HepG2 (cell line): ENCODE measurements around the gene INF2. TPM values are rescaled to one million over a fixed set of nuclear protein-coding genes. Genes with fewer than 3 reads are reported as not detected.

Experiments used
- BORCS8-MEF2B ChIP-seq: sonication (generic); formaldehyde crosslinking; IDR thresholded peaks from 2 replicates; pipeline ENCODE4 v1.8.0; 2022; ENCODE audit warnings: mild to moderate bottlenecking, missing genetic modification reagents
- CAMTA2 ChIP-seq: sonication (generic); formaldehyde crosslinking; IDR thresholded peaks from 2 replicates; pipeline ENCODE4 v1.4.0; 2020; ENCODE audit warnings: mild to moderate bottlenecking, missing genetic modification reagents, borderline replicate concordance
- EEA1 ChIP-seq: sonication (generic); formaldehyde crosslinking; IDR thresholded peaks from 2 replicates; pipeline ENCODE4 v1.5.1; 2020; ENCODE audit warnings: mild to moderate bottlenecking, missing genetic modification reagents, borderline replicate concordance
- MBNL3 ChIP-seq: fragments of 250-450 bp; sonication (Bioruptor Pico); conservative IDR thresholded peaks from 2 replicates; pipeline ENCODE4 v1.8.0; 2022; ENCODE audit warnings: mild to moderate bottlenecking, inconsistent platforms
- MYC ChIP-seq: sonication (generic); formaldehyde crosslinking; IDR thresholded peaks from 2 replicates; pipeline ENCODE4 v1.9.0; 2021; ENCODE audit warnings: missing genetic modification reagents, borderline replicate concordance
- NCOA5 ChIP-seq: sonication (generic); formaldehyde crosslinking; IDR thresholded peaks from 2 replicates; pipeline ENCODE4 v1.4.0; 2020; ENCODE audit warnings: missing genetic modification reagents
- PTBP1 ChIP-seq: fragments of 200-400 bp; formaldehyde crosslinking; IDR thresholded peaks from 2 replicates; pipeline ENCODE4 v1.6.1; 2018; ENCODE audit warnings: low read length, low read depth; ENCODE audit not compliant: poor library complexity, severe bottlenecking
- RXRA ChIP-seq: sonication (generic); formaldehyde crosslinking; IDR thresholded peaks from 2 replicates; pipeline ENCODE4 v1.5.1; 2020; ENCODE audit warnings: missing genetic modification reagents
- SAFB2 ChIP-seq: sonication (generic); formaldehyde crosslinking; IDR thresholded peaks from 2 replicates; pipeline ENCODE4 v1.5.1; 2020; ENCODE audit warnings: missing genetic modification reagents, low read depth, mild to moderate bottlenecking, borderline replicate concordance
- SALL2 ChIP-seq: sonication (generic); formaldehyde crosslinking; IDR thresholded peaks from 2 replicates; pipeline ENCODE4 v1.8.1; 2023; ENCODE audit warnings: mild to moderate bottlenecking, missing genetic modification reagents, inconsistent platforms
- SOX6 ChIP-seq, 2 experiments: fragments of 450-650 bp in 1 of 2; sonication (generic) in 1 of 2; formaldehyde crosslinking in 1 of 2; IDR thresholded peaks; 2 replicates each; pipeline versions ENCODE4 v1.4.0 to v1.6.1; 2017 to 2020; ENCODE audit warnings: antibody characterized with exemption in 1 of 2, mild to moderate bottlenecking in 1 of 2, missing genetic modification reagents in 1 of 2
- ZNF24 ChIP-seq: fragments of 450-650 bp; IDR thresholded peaks from 2 replicates; pipeline ENCODE4 v1.6.1; 2017; ENCODE audit warnings: antibody characterized with exemption, mild to moderate bottlenecking
- ZNF333 ChIP-seq: sonication (generic); formaldehyde crosslinking; IDR thresholded peaks from 2 replicates; pipeline ENCODE4 v1.4.0; 2020; ENCODE audit warnings: mild to moderate bottlenecking, missing genetic modification reagents, borderline replicate concordance
- ZNF547 ChIP-seq: sonication (generic); formaldehyde crosslinking; IDR thresholded peaks from 2 replicates; pipeline ENCODE4 v1.5.1; 2020; ENCODE audit warnings: mild to moderate bottlenecking, missing genetic modification reagents
- ZNF572 ChIP-seq: sonication (generic); formaldehyde crosslinking; IDR thresholded peaks from 2 replicates; pipeline ENCODE4 v1.5.1; 2020; ENCODE audit warnings: mild to moderate bottlenecking, missing genetic modification reagents
- ZNF720 ChIP-seq: sonication (generic); formaldehyde crosslinking; IDR thresholded peaks from 2 replicates; pipeline ENCODE4 v1.4.0; 2020; ENCODE audit warnings: missing genetic modification reagents
- ZNF792 ChIP-seq: IDR thresholded peaks from 2 replicates; pipeline ENCODE4 v1.6.1; 2016
- polyA plus RNA-seq, 8 experiments: library from polyadenylated mRNA; depleted of rRNA in 3 of 8; stranded (reverse) in 7 of 8; unstranded in 1 of 8; fragments of >200 nt; fragmentation: Illumina TruSeq in 4 of 8; extraction: Trizol in 4 of 8; gene quantifications; 2 replicates each; pipeline versions ENCODE4 v1.2.1 to v1.2.3, GENCODE V29; 2011 to 2016; ENCODE audit warnings: low read depth in 4 of 8, missing spikeins in 1 of 8, mixed read lengths in 1 of 8; ENCODE audit not compliant: insufficient read depth in 1 of 8
- total RNA-seq, 5 experiments: library from RNA; depleted of rRNA; stranded (reverse); fragments of >200 nt; fragmentation: Illumina TruSeq; extraction: Trizol; gene quantifications; 2 replicates each; pipeline ENCODE4 v1.2.3, GENCODE V29; 2016; ENCODE audit warnings: low read depth in 1 of 5
- TF ChIP-seq, protein P1 (sequence below): IDR thresholded peaks from 2 replicates; pipeline ENCODE4 v1.6.1; 2018; ENCODE audit warnings: missing genetic modification reagents, mild to moderate bottlenecking, missing compliant biosample characterization
- TF ChIP-seq, protein P2 (sequence below): sonication (generic); formaldehyde crosslinking; IDR thresholded peaks from 2 replicates; pipeline ENCODE4 v1.4.0; 2020; ENCODE audit warnings: missing genetic modification reagents
- TF ChIP-seq, protein P3 (sequence below): sonication (generic); formaldehyde crosslinking; IDR thresholded peaks from 2 replicates; pipeline ENCODE4 v1.8.1; 2023; ENCODE audit warnings: mild to moderate bottlenecking, missing genetic modification reagents, borderline replicate concordance
- TF ChIP-seq, protein P4 (sequence below): IDR thresholded peaks from 2 replicates; pipeline ENCODE4 v1.6.1; 2016
- TF ChIP-seq, protein P5 (sequence below): sonication (generic); formaldehyde crosslinking; IDR thresholded peaks from 2 replicates; pipeline ENCODE4 v1.5.0; 2020; ENCODE audit warnings: mild to moderate bottlenecking, missing genetic modification reagents
- TF ChIP-seq, protein P6 (sequence below): sonication (generic); formaldehyde crosslinking; IDR thresholded peaks from 2 replicates; pipeline ENCODE4 v1.8.0; 2022; ENCODE audit warnings: mild to moderate bottlenecking, missing genetic modification reagents, moderate library complexity

INF2 gene
- total and polyA plus RNA-seq, 2 of the 13 experiments (the other 11 are each of a cell fraction or from before 2014, with no cell fraction given): 16.4 to 26.4 TPM

DNA sequence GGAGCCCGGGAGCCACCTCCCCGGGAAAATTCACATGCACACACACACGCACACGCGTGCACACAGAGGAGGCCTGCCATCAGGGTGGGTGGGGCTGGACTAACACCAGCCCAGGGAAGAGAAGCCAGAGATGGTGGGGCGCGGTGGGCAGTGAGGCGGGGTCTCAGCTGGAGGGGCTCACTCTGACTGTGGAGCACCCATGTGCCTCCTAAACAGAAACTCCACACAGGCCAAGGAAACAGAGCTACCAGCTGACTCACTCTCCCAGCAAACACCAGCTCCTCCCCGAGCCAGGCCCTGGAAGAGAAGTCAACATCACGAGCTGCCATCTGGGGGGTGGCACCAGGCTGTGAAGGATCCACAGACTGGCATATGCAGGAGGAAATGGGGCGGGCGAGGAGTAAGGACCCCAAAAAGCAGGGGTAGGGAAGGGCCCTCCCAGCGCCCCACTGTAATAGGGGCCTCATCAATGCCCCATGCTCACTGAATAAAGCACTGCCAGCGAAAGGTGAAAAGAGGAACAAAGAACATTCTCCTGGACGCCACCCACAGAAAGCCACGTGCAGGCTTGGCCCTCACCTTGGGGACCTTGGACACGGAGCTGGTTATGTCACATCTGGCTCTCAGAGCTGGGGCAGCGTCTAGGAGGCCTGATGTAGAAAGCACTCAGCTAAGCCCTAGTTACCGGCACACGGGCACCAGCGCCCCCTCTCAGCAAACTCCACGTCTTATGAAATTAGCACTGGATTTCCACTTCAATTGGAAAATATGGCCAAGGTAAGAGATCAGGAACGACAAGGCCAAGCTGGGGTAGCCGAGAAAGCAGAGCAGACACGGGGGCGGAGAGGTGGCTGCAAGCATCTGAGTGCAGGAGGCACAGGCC, 8.4 kb upstream of the INF2 start (continued):
- no peak; the same call in 1 of the 2 replicates for TF ChIP-seq RXRA (CRISPR knock-in tag)
- TF ChIP-seq, protein P1, sequence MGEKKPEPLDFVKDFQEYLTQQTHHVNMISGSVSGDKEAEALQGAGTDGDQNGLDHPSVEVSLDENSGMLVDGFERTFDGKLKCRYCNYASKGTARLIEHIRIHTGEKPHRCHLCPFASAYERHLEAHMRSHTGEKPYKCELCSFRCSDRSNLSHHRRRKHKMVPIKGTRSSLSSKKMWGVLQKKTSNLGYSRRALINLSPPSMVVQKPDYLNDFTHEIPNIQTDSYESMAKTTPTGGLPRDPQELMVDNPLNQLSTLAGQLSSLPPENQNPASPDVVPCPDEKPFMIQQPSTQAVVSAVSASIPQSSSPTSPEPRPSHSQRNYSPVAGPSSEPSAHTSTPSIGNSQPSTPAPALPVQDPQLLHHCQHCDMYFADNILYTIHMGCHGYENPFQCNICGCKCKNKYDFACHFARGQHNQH (CRISPR knock-in tag): no peak; the same call in 1 of the 2 replicates
- no peak for TF ChIP-seq ZNF547
- TF ChIP-seq, protein P2, sequence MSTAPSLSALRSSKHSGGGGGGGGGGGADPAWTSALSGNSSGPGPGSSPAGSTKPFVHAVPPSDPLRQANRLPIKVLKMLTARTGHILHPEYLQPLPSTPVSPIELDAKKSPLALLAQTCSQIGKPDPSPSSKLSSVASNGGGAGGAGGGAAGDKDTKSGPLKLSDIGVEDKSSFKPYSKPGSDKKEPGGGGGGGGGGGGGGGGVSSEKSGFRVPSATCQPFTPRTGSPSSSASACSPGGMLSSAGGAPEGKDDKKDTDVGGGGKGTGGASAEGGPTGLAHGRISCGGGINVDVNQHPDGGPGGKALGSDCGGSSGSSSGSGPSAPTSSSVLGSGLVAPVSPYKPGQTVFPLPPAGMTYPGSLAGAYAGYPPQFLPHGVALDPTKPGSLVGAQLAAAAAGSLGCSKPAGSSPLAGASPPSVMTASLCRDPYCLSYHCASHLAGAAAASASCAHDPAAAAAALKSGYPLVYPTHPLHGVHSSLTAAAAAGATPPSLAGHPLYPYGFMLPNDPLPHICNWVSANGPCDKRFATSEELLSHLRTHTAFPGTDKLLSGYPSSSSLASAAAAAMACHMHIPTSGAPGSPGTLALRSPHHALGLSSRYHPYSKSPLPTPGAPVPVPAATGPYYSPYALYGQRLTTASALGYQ (CRISPR knock-in tag): 0 out of 2 replicates have a peak, but pooled peaks have one; percentile 18
- TF ChIP-seq, protein P3, sequence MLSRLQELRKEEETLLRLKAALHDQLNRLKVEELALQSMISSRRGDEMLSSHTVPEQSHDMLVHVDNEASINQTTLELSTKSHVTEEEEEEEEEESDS (CRISPR knock-in tag): no peak
- no peak for TF ChIP-seq ZNF24
- TF ChIP-seq MBNL3: no peak
- no peak for TF ChIP-seq NCOA5
- TF ChIP-seq, protein P4, sequence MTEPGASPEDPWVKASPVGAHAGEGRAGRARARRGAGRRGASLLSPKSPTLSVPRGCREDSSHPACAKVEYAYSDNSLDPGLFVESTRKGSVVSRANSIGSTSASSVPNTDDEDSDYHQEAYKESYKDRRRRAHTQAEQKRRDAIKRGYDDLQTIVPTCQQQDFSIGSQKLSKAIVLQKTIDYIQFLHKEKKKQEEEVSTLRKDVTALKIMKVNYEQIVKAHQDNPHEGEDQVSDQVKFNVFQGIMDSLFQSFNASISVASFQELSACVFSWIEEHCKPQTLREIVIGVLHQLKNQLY (CRISPR knock-in tag): peak; percentile 19; the same call in 1 of the 2 replicates
- TF ChIP-seq BORCS8-MEF2B (CRISPR knock-in tag): 0 out of 2 replicates have a peak, but pooled peaks have one; percentile 25
- TF ChIP-seq PTBP1: no peak
- no peak for TF ChIP-seq ZNF720 (CRISPR knock-in tag)
- TF ChIP-seq ZNF572 (CRISPR knock-in tag): no peak
- TF ChIP-seq, protein P5, sequence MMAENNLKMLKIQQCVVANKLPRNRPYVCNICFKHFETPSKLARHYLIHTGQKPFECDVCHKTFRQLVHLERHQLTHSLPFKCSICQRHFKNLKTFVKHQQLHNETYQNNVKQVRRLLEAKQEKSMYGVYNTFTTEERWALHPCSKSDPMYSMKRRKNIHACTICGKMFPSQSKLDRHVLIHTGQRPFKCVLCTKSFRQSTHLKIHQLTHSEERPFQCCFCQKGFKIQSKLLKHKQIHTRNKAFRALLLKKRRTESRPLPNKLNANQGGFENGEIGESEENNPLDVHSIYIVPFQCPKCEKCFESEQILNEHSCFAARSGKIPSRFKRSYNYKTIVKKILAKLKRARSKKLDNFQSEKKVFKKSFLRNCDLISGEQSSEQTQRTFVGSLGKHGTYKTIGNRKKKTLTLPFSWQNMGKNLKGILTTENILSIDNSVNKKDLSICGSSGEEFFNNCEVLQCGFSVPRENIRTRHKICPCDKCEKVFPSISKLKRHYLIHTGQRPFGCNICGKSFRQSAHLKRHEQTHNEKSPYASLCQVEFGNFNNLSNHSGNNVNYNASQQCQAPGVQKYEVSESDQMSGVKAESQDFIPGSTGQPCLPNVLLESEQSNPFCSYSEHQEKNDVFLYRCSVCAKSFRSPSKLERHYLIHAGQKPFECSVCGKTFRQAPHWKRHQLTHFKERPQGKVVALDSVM: no peak; the same call in 1 of the 2 replicates
- TF ChIP-seq SOX6 (IDR thresholded peaks at IDR 0.05): no peak
- peak; percentile 42 for TF ChIP-seq SOX6 (CRISPR knock-in tag; IDR thresholded peaks at IDR 0.05)
- TF ChIP-seq MYC: peak; percentile 84; the same call in 1 of the 2 replicates
- TF ChIP-seq ZNF333: no peak
- TF ChIP-seq, protein P6, sequence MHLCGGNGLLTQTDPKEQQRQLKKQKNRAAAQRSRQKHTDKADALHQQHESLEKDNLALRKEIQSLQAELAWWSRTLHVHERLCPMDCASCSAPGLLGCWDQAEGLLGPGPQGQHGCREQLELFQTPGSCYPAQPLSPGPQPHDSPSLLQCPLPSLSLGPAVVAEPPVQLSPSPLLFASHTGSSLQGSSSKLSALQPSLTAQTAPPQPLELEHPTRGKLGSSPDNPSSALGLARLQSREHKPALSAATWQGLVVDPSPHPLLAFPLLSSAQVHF (CRISPR knock-in tag): no peak
- TF ChIP-seq SALL2 (CRISPR knock-in tag): no peak
- no peak for TF ChIP-seq EEA1 (CRISPR knock-in tag)
- TF ChIP-seq SAFB2 (CRISPR knock-in tag): no peak
- TF ChIP-seq ZNF792 (CRISPR knock-in tag): no peak
- no peak for TF ChIP-seq CAMTA2
